Natural killer cell (primary cell): ENCODE data around the gene PSD4. TPM values are rescaled to one million over a fixed set of nuclear protein-coding genes. Genes with fewer than 3 reads are reported as not detected.

Source experiments
- ATAC-seq, 3 donors: fragments of 150-1000 bp in 2 of 3; fragments of 200-7000 bp in 1 of 3; cut with Tn5 transposase; 1 replicate in 1 of 3; 2 replicates in 2 of 3; pipeline ENCODE4 v1.10.0; 2021; ENCODE audit warnings: mild to moderate bottlenecking in 2 of 3, moderate library complexity in 2 of 3
- DNase-seq, 2 donors: peaks; one replicate each; pipeline versions ENCODE4 v3.0.0 to v3.0.0-alpha.2; 2013 to 2021; ENCODE audit warnings: mixed read lengths in 1 of 2
- H3K27ac ChIP-seq: one replicate; pipeline ENCODE4 v1.5.1; 2013; ENCODE audit warnings: mild to moderate bottlenecking, low read length
- H3K27me3 ChIP-seq: one replicate; pipeline ENCODE4 v1.6.1; 2013; ENCODE audit warnings: low read length; ENCODE audit not compliant: control insufficient read depth, insufficient read depth
- H3K36me3 ChIP-seq: one replicate; pipeline ENCODE4 v1.6.1; 2013; ENCODE audit warnings: low read length; ENCODE audit not compliant: control insufficient read depth, insufficient read depth
- H3K4me1 ChIP-seq: one replicate; pipeline ENCODE4 v1.6.1; 2013; ENCODE audit warnings: low read length; ENCODE audit not compliant: control insufficient read depth, insufficient read depth
- H3K4me3 ChIP-seq: one replicate; pipeline ENCODE4 v1.5.1; 2013; ENCODE audit warnings: low read length
- H3K9me3 ChIP-seq: one replicate; pipeline ENCODE4 v1.6.1; 2013; ENCODE audit warnings: low read length; ENCODE audit not compliant: control insufficient read depth, insufficient read depth
- H3K27ac Mint-ChIP-seq, 2 donors: one replicate each; pipeline ENCODE4 v1.8.0; 2022; ENCODE audit warnings: mild to moderate bottlenecking in 2 of 2, mixed read lengths in 2 of 2, moderate library complexity in 1 of 2
- H3K27me3 Mint-ChIP-seq, 2 donors: one replicate each; pipeline ENCODE4 v1.8.0; 2022; ENCODE audit warnings: low read depth in 2 of 2, mixed read lengths in 2 of 2
- H3K36me3 Mint-ChIP-seq: one replicate; pipeline ENCODE4 v1.8.0; 2022; ENCODE audit warnings: mixed read lengths
- H3K4me1 Mint-ChIP-seq, 2 donors: one replicate each; pipeline ENCODE4 v1.8.0; 2022; ENCODE audit warnings: mixed read lengths in 2 of 2
- H3K4me3 Mint-ChIP-seq: one replicate; pipeline ENCODE4 v1.8.0; 2022; ENCODE audit warnings: mild to moderate bottlenecking, moderate library complexity, mixed read lengths
- H3K9me3 Mint-ChIP-seq, 2 donors: one replicate each; pipeline ENCODE4 v1.8.0; 2022; ENCODE audit warnings: mixed read lengths in 2 of 2
- WGBS: methylation state at CpG from one replicate; pipeline ENCODE4 v1.1.7; 2013; ENCODE audit warnings: missing lambda C conversion rate; ENCODE audit not compliant: insufficient coverage; 5-methylcytosine and 5-hydroxymethylcytosine counted together
- intact Hi-C: fragments of 100-400 bp; cut with micrococcal nuclease; formaldehyde crosslinking; loops from one replicate; pipeline ENCODE4 v1.14.2; 2022
- total RNA-seq, 4 donors: library from RNA; stranded (reverse); fragments of 120-200 nt in 1 of 4; gene quantifications; one replicate each; pipeline versions ENCODE4 v1.2.3 to v1.2.4, GENCODE V29; 2013 to 2022
- TF ChIP-seq, protein P1 (sequence below): fragments of 200-600 bp; IDR thresholded peaks from one replicate; pipeline ENCODE4 v1.8.0; 2022; ENCODE audit warnings: antibody characterized with exemption

PSD4 gene
- total RNA-seq, 3 donors from 2014 or later (not counting 1 experiment from before 2014, with no cell fraction given) = 280 to 347 (median 340) TPM

DNA sequence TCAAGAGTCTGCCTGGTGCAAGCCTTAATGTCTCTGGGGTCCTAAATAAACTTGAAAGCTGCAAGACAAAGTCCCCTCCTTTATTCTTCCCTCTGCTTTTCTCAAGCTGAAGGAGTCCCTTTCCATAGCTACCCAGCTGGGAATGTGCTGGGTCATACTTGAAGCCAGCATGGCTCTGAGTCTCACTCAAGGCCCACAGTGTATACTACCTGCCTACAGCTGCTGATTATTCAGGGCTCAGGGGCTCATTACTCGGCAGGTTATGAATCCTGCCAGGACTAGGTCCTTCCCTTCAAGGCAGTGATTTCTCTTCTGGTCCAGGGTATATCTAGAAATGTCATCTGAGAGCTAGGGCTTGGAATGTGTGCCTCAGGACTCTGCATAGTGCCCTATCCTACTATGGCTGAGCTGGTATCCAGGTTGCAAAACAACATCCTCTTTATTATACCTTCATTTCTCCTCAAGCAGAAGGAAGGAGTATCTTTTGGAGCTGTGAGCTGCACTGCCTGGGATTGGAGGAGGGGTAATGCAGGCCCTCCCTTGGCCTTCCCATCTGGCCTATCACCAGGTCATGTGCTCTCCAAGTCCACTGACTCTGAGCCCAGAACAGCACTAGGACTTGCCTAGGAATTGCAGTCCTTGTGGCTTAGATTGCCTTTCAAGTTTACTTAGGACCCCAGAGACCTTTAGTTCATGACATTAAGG is 24.1 kb upstream of the PSD4 start:
- 100% methylated on average over 1 of the region's 1 CpG for WGBS
- Histone ChIP-seq H3K4me3 (no peak overlapping the region), H3K27ac (no peak overlapping the region), H3K4me1 (no peaks in the 10 kb centered on the region), H3K27me3 (no peaks in the 10 kb centered on the region), H3K36me3 (no peaks in the 10 kb centered on the region), H3K9me3 (no peaks in the 10 kb centered on the region)
- TF ChIP-seq, protein P1, sequence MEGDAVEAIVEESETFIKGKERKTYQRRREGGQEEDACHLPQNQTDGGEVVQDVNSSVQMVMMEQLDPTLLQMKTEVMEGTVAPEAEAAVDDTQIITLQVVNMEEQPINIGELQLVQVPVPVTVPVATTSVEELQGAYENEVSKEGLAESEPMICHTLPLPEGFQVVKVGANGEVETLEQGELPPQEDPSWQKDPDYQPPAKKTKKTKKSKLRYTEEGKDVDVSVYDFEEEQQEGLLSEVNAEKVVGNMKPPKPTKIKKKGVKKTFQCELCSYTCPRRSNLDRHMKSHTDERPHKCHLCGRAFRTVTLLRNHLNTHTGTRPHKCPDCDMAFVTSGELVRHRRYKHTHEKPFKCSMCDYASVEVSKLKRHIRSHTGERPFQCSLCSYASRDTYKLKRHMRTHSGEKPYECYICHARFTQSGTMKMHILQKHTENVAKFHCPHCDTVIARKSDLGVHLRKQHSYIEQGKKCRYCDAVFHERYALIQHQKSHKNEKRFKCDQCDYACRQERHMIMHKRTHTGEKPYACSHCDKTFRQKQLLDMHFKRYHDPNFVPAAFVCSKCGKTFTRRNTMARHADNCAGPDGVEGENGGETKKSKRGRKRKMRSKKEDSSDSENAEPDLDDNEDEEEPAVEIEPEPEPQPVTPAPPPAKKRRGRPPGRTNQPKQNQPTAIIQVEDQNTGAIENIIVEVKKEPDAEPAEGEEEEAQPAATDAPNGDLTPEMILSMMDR = no peak
- no peak for ATAC-seq
- Mint-ChIP-seq H3K4me3 (no peak overlapping the region), H3K4me1 (no peaks in the 10 kb centered on the region), H3K27ac (no peak overlapping the region), H3K27me3 (peaks cover 0 to 2% of the 10 kb centered on the region in 2 donors), H3K9me3 (no peaks in the 10 kb centered on the region), H3K36me3 (no peaks in the 10 kb centered on the region)
- no peak for DNase-seq
- intact Hi-C loops = no loop called here

DNA sequence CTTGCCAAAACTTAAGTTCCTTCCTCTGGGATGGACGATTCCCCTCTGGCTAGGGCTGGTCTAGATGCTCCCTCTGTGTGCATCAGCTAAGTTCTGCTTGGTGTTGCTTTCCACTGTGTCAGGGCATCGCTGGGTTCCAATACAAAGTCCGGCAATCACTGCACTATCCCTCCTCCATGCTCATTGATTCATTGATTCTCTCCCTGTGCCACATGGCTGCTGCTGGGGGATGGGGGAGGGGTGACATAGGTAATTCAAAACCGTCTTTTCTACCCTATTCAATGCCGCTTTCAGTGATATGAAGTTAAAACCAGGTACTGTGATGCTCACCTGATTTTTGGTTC is 23.5 kb upstream of the PSD4 start:
- Mint-ChIP-seq H3K9me3 (no peaks in the 10 kb centered on the region), H3K36me3 (no peaks in the 10 kb centered on the region), H3K4me1 (no peaks in the 10 kb centered on the region), H3K4me3 (no peak overlapping the region), H3K27ac (no peak overlapping the region), H3K27me3 (peaks cover 0 to 2% of the 10 kb centered on the region in 2 donors)
- over 99% methylated on average over 4 of the region's 5 CpGs for WGBS
- DNase-seq = no peak
- no peaks in the 10 kb centered on the region for H3K9me3 ChIP-seq
- H3K27ac ChIP-seq = no peak overlapping the region
- H3K27me3 ChIP-seq = no peaks in the 10 kb centered on the region
- TF ChIP-seq, protein P1 = no peak
- no peak for ATAC-seq
- no peaks in the 10 kb centered on the region for H3K36me3 ChIP-seq
- no peaks in the 10 kb centered on the region for H3K4me1 ChIP-seq
- intact Hi-C loops = no loop called here
- H3K4me3 ChIP-seq = no peak overlapping the region

DNA sequence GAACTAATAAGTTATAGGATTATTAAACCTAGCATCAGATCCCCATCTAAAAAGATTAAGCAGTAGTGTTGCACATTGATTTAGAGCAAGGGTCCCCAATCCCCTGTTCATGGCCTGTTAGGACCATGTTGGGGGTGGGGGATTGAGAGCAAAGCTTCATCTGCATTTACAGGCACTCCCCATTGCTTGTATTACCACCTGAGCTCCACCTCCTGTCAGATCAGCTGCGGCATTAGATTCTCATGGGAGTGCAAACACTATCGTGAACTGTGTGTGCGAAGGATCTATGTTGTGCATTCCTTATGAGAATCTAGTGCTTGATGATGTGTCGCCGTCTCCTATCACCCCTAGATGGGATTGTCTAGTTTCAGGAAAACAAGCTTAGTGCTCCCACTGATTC is 18.4 kb upstream of the PSD4 start:
- TF ChIP-seq, protein P1 = no peak
- H3K9me3 ChIP-seq = no peaks in the 10 kb centered on the region
- Mint-ChIP-seq H3K36me3 (no peaks in the 10 kb centered on the region), H3K27ac (no peak overlapping the region), H3K4me1 (peaks cover 14 to 15% of the 10 kb centered on the region in 2 donors), H3K4me3 (no peak overlapping the region), H3K9me3 (no peaks in the 10 kb centered on the region), H3K27me3 (peaks cover 0 to 2% of the 10 kb centered on the region in 2 donors)
- no peak overlapping the region for H3K27ac ChIP-seq
- H3K36me3 ChIP-seq = no peaks in the 10 kb centered on the region
- H3K4me1 ChIP-seq = peaks cover 11% of the 10 kb centered on the region
- H3K4me3 ChIP-seq = no peak overlapping the region
- ATAC-seq (no peak), DNase-seq (no peak)
- intact Hi-C loops = no loop called here
- no peaks in the 10 kb centered on the region for H3K27me3 ChIP-seq
- 82% methylated on average over 4 of the region's 5 CpGs for WGBS
